ENCODE results near the gene EYS.

The EYS gene

GRCh38 chr6:65000815-65001214 is 706.2 kb downstream of the EYS start:
- H3K9me3 ChIP-seq (ENCODE audit: control insufficient read depth, insufficient read depth, low read length), result no peaks in the 10 kb centered on the region
- H3K4me3 ChIP-seq (ENCODE audit: low read length), result no peak overlapping the region
- WGBS (ENCODE audit: insufficient coverage, insufficient read length), result no CpG with 5 or more reads among the region's 7 CpGs
- no peaks in the 10 kb centered on the region for H3K4me1 ChIP-seq (ENCODE audit: control insufficient read depth, insufficient read depth, low read length)
- H3K27me3 ChIP-seq (ENCODE audit: control insufficient read depth, insufficient read depth, low read length), result no peaks in the 10 kb centered on the region
- DNase-seq (ENCODE audit: low read depth, low spot score), result no peak
- 0 out of 2 replicates have a peak, but pooled peaks cover 3% of the 10 kb centered on the region for H3K36me3 ChIP-seq (ENCODE audit: control insufficient read depth, insufficient read depth, low read length)
- H3K27ac ChIP-seq (ENCODE audit: low read length), result no peak overlapping the region

GRCh38 chr6:64998204-64998603 is 708.8 kb downstream of the EYS start:
- Histone ChIP-seq H3K4me1 (ENCODE audit: control insufficient read depth, insufficient read depth, low read length) (no peaks in the 10 kb centered on the region), H3K9me3 (ENCODE audit: control insufficient read depth, insufficient read depth, low read length) (no peaks in the 10 kb centered on the region), H3K27me3 (ENCODE audit: control insufficient read depth, insufficient read depth, low read length) (no peaks in the 10 kb centered on the region), H3K4me3 (ENCODE audit: low read length) (no peak overlapping the region), H3K27ac (ENCODE audit: low read length) (no peak overlapping the region), H3K36me3 (ENCODE audit: control insufficient read depth, insufficient read depth, low read length) (0 out of 2 replicates have a peak, but pooled peaks cover 3% of the 10 kb centered on the region)
- no peak for DNase-seq (ENCODE audit: low read depth, low spot score)

- Histone ChIP-seq H3K4me3 (ENCODE audit: low read length) (no peak overlapping the region), H3K36me3 (ENCODE audit: control insufficient read depth, insufficient read depth, low read length) (0 out of 2 replicates have a peak, but pooled peaks cover 3% of the 10 kb centered on the region), H3K4me1 (ENCODE audit: control insufficient read depth, insufficient read depth, low read length) (no peaks in the 10 kb centered on the region), H3K27ac (ENCODE audit: low read length) (no peak overlapping the region), H3K9me3 (ENCODE audit: control insufficient read depth, insufficient read depth, low read length) (no peaks in the 10 kb centered on the region), H3K27me3 (ENCODE audit: control insufficient read depth, insufficient read depth, low read length) (no peaks in the 10 kb centered on the region)
- WGBS (ENCODE audit: insufficient coverage, insufficient read length), result no CpG with 5 or more reads among the region's 4 CpGs
- DNase-seq (ENCODE audit: low read depth, low spot score), result no peak
Observed at GRCh38 chr6:64996301-64996700, 710.7 kb downstream of the EYS start.

GRCh38 chr6:64990652-64991304 is 716.2 kb downstream of the EYS start:
- Histone ChIP-seq H3K27ac (ENCODE audit: low read length) (no peak overlapping the region), H3K36me3 (ENCODE audit: control insufficient read depth, insufficient read depth, low read length) (no peaks in the 10 kb centered on the region), H3K4me3 (ENCODE audit: low read length) (no peak overlapping the region), H3K27me3 (ENCODE audit: control insufficient read depth, insufficient read depth, low read length) (no peaks in the 10 kb centered on the region), H3K4me1 (ENCODE audit: control insufficient read depth, insufficient read depth, low read length) (no peaks in the 10 kb centered on the region), H3K9me3 (ENCODE audit: control insufficient read depth, insufficient read depth, low read length) (no peaks in the 10 kb centered on the region; the same call in 1 of the 2 replicates)
- DNase-seq (ENCODE audit: low read depth, low spot score), result no peak

GRCh38 chr6:64988148-64988547 is 718.9 kb downstream of the EYS start:
- DNase-seq (ENCODE audit: low read depth, low spot score), result no peak
- H3K36me3 ChIP-seq (ENCODE audit: control insufficient read depth, insufficient read depth, low read length), result no peaks in the 10 kb centered on the region
- no peaks in the 10 kb centered on the region for H3K27me3 ChIP-seq (ENCODE audit: control insufficient read depth, insufficient read depth, low read length)
- H3K4me3 ChIP-seq (ENCODE audit: low read length), result no peak overlapping the region
- H3K4me1 ChIP-seq (ENCODE audit: control insufficient read depth, insufficient read depth, low read length), result no peaks in the 10 kb centered on the region
- H3K9me3 ChIP-seq (ENCODE audit: control insufficient read depth, insufficient read depth, low read length), result no peaks in the 10 kb centered on the region; the same call in 1 of the 2 replicates
- WGBS (ENCODE audit: insufficient coverage, insufficient read length), result no CpG with 5 or more reads among the region's 2 CpGs
- no peak overlapping the region for H3K27ac ChIP-seq (ENCODE audit: low read length)

GRCh38 chr6:64987066-64987465 is 720.0 kb downstream of the EYS start:
- H3K36me3 ChIP-seq (ENCODE audit: control insufficient read depth, insufficient read depth, low read length), result no peaks in the 10 kb centered on the region
- H3K27me3 ChIP-seq (ENCODE audit: control insufficient read depth, insufficient read depth, low read length), result no peaks in the 10 kb centered on the region
- no peaks in the 10 kb centered on the region; the same call in 1 of the 2 replicates for H3K9me3 ChIP-seq (ENCODE audit: control insufficient read depth, insufficient read depth, low read length)
- no peak for DNase-seq (ENCODE audit: low read depth, low spot score)
- WGBS (ENCODE audit: insufficient coverage, insufficient read length), result no CpG with 5 or more reads among the region's 4 CpGs
- no peaks in the 10 kb centered on the region for H3K4me1 ChIP-seq (ENCODE audit: control insufficient read depth, insufficient read depth, low read length)
- no peak overlapping the region for H3K4me3 ChIP-seq (ENCODE audit: low read length)
- no peak overlapping the region for H3K27ac ChIP-seq (ENCODE audit: low read length)

- no CpG with 5 or more reads among the region's 4 CpGs for WGBS (ENCODE audit: insufficient coverage, insufficient read length)
- no peaks in the 10 kb centered on the region; the same call in 1 of the 2 replicates for H3K9me3 ChIP-seq (ENCODE audit: control insufficient read depth, insufficient read depth, low read length)
Observed at GRCh38 chr6:64985726-64986125, 721.3 kb downstream of the EYS start.

GRCh38 chr6:64984948-64985347 is 722.1 kb downstream of the EYS start:
- Histone ChIP-seq H3K4me3 (ENCODE audit: low read length) (no peak overlapping the region), H3K4me1 (ENCODE audit: control insufficient read depth, insufficient read depth, low read length) (no peaks in the 10 kb centered on the region), H3K27me3 (ENCODE audit: control insufficient read depth, insufficient read depth, low read length) (no peaks in the 10 kb centered on the region), H3K27ac (ENCODE audit: low read length) (no peak overlapping the region), H3K36me3 (ENCODE audit: control insufficient read depth, insufficient read depth, low read length) (no peaks in the 10 kb centered on the region), H3K9me3 (ENCODE audit: control insufficient read depth, insufficient read depth, low read length) (no peaks in the 10 kb centered on the region; the same call in 1 of the 2 replicates)
- WGBS (ENCODE audit: insufficient coverage, insufficient read length), result no CpG with 5 or more reads among the region's 1 CpG
- no peak for DNase-seq (ENCODE audit: low read depth, low spot score)

More at GRCh38 chr6:64985726-64986125, 721.3 kb downstream of the EYS start:
- no peaks in the 10 kb centered on the region for H3K27me3 ChIP-seq (ENCODE audit: control insufficient read depth, insufficient read depth, low read length)
- H3K27ac ChIP-seq (ENCODE audit: low read length), result no peak overlapping the region
- no peak overlapping the region for H3K4me3 ChIP-seq (ENCODE audit: low read length)
- no peak for DNase-seq (ENCODE audit: low read depth, low spot score)
- no peaks in the 10 kb centered on the region for H3K4me1 ChIP-seq (ENCODE audit: control insufficient read depth, insufficient read depth, low read length)
- no peaks in the 10 kb centered on the region for H3K36me3 ChIP-seq (ENCODE audit: control insufficient read depth, insufficient read depth, low read length)

- Histone ChIP-seq H3K9me3 (ENCODE audit: control insufficient read depth, insufficient read depth, low read length) (no peaks in the 10 kb centered on the region; the same call in 1 of the 2 replicates), H3K36me3 (ENCODE audit: control insufficient read depth, insufficient read depth, low read length) (no peaks in the 10 kb centered on the region), H3K4me3 (ENCODE audit: low read length) (no peak overlapping the region), H3K27ac (ENCODE audit: low read length) (no peak overlapping the region), H3K4me1 (ENCODE audit: control insufficient read depth, insufficient read depth, low read length) (no peaks in the 10 kb centered on the region), H3K27me3 (ENCODE audit: control insufficient read depth, insufficient read depth, low read length) (no peaks in the 10 kb centered on the region)
- WGBS (ENCODE audit: insufficient coverage, insufficient read length), result no CpG with 5 or more reads among the region's 4 CpGs
- no peak for DNase-seq (ENCODE audit: low read depth, low spot score)
Observed at GRCh38 chr6:64983089-64983488, 723.9 kb downstream of the EYS start.

GRCh38 chr6:64973142-64973541 is 733.9 kb downstream of the EYS start:
- H3K36me3 ChIP-seq (ENCODE audit: control insufficient read depth, insufficient read depth, low read length), result no peaks in the 10 kb centered on the region
- H3K27me3 ChIP-seq (ENCODE audit: control insufficient read depth, insufficient read depth, low read length), result no peaks in the 10 kb centered on the region
- no peaks in the 10 kb centered on the region for H3K4me1 ChIP-seq (ENCODE audit: control insufficient read depth, insufficient read depth, low read length)
- no peak for DNase-seq (ENCODE audit: low read depth, low spot score)
- WGBS (ENCODE audit: insufficient coverage, insufficient read length), result no CpG with 5 or more reads among the region's 2 CpGs
- no peak overlapping the region for H3K27ac ChIP-seq (ENCODE audit: low read length)
- no peaks in the 10 kb centered on the region; the same call in 1 of the 2 replicates for H3K9me3 ChIP-seq (ENCODE audit: control insufficient read depth, insufficient read depth, low read length)
- no peak overlapping the region for H3K4me3 ChIP-seq (ENCODE audit: low read length)

GRCh38 chr6:64969139-64969538 is 737.9 kb downstream of the EYS start:
- no peak for DNase-seq (ENCODE audit: low read depth, low spot score)
- Histone ChIP-seq H3K27ac (ENCODE audit: low read length) (no peak overlapping the region), H3K36me3 (ENCODE audit: control insufficient read depth, insufficient read depth, low read length) (no peaks in the 10 kb centered on the region), H3K9me3 (ENCODE audit: control insufficient read depth, insufficient read depth, low read length) (no peaks in the 10 kb centered on the region; the same call in 1 of the 2 replicates), H3K4me3 (ENCODE audit: low read length) (no peak overlapping the region), H3K27me3 (ENCODE audit: control insufficient read depth, insufficient read depth, low read length) (no peaks in the 10 kb centered on the region), H3K4me1 (ENCODE audit: control insufficient read depth, insufficient read depth, low read length) (no peaks in the 10 kb centered on the region)
- no CpG with 5 or more reads among the region's 1 CpG for WGBS (ENCODE audit: insufficient coverage, insufficient read length)

Measured in iPS DF 6.9 (cell line).